Measurements from ENCODE around the gene CACNA1B.
"Not testable (repeated sequence)": the region's sequence is repeated elsewhere in the genome, so short reads cannot be mapped to it uniquely, and the experiment has no call there.

Gene CACNA1B

GRCh38 chr9:137988701-137989100 is 111.1 kb downstream of the CACNA1B start:
- DNase-seq: no peak

DNA sequence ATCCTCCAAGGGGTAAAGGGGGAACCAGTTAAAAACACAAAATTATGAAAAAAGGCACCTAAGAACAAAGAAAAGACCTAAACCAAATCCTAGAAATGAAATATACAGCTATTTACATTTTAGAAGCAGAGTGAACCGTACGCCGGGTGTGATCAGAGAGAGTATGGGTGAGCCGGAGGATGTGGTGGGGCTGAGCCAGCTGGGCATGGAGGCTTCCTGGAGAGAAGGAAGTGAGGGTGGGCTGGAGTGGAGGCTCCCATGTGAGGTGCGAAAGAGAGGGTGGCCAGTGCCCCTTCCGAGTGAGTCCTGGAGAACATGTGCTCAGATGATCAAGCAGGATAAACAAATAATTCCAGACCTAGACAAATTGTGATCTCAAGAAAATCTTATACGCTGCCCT is 111.6 kb downstream of the CACNA1B start:
- no peak for DNase-seq

DNA sequence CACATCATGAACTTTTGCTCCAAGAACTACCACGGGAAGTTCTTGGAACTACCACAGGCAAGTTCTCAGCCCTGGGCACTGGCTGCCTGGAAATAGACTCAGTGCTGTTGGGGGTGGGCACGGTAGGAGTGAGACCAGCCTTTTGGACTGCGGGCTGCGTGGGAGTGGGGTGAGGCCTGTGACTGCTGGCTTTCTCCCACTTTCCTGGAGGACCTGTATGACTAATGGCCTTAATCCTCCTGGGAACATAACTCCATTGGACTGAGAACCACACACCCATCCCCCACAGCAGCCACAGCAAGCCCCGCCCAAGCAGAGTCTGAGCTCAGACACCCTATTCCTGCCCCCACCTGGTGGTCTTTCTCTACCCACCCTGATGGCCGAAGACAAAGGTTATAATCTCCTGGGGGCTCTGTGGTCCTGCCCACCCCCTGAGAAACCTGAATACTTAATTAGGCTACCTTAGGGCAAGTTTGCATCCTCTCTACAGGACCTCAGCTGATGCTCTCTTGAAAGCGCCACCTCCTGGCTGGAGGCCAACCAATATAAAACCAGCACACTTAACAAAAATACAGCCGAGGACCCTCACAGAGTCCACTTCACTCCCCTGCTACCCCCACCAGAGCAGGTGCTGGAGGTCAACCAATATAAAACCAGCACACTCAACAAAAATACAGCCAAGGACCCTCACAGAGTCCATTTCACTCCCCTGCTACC is 112.6 kb downstream of the CACNA1B start:
- DNase-seq: no peak

DNA sequence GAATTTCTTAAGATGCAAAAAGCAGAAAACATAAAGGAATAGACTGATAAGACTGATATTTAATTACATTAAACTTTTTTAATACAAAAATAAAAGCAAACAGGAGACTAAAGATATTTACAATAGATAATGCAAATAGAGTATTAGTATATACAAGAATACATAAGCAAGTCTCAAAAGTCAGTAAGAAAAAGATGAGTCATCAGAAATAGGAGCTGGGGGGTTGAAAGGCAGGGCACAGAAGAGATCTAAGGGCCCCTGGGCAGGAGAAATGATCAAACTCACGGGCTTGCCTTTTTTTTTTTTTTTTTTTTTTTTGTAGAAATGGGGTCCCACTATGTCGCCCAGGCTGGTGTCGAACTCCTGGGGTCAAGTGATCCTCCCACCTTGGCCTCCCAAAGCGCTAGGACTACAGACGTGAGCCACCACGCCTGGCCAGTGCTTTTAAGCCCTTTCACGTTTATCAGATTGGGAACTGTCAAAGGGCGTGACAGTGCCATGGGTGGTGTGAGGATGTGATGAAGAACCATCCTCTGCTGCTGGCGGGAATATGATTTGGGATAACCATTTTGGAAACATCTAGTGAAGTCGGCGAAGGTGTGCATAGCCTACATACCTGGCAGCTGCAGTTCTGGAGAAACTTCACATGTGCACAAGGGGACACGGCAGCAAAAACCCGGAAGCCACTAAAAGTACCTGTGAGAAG is 126.1 kb downstream of the CACNA1B start:
- no peak for DNase-seq

DNA sequence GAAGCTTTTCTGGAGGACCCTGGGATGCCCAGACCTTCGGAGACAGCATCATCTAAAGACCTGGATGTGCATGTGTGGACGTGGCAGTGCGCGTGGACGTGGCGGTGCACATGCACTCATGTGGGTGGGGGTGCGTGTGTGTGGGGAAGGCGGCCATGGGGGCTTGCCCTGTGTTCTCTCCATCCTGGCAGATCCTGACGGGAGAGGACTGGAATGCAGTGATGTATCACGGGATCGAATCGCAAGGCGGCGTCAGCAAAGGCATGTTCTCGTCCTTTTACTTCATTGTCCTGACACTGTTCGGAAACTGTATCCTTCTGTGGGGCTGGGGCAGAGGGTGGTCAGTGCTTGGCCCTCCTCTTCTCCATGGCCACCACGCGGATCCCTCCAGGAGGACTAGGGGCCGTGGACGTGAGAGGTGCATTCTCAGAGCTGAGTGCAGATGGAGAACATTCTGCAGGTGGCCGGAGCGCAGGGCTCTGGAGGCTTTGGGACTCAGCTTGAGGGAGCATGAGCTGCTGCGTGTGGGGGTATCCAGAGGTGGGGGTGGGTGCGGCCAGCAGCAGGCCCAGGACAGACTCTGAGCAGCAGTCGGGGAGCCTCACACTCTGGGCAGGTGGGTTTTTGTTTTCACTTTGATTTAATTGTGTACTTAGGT is 129.1 kb downstream of the CACNA1B start:
- no peak for DNase-seq

- DNase-seq: no peak
Measured at GRCh38 chr9:138007566-138007917, 130.0 kb downstream of the CACNA1B start.

DNA sequence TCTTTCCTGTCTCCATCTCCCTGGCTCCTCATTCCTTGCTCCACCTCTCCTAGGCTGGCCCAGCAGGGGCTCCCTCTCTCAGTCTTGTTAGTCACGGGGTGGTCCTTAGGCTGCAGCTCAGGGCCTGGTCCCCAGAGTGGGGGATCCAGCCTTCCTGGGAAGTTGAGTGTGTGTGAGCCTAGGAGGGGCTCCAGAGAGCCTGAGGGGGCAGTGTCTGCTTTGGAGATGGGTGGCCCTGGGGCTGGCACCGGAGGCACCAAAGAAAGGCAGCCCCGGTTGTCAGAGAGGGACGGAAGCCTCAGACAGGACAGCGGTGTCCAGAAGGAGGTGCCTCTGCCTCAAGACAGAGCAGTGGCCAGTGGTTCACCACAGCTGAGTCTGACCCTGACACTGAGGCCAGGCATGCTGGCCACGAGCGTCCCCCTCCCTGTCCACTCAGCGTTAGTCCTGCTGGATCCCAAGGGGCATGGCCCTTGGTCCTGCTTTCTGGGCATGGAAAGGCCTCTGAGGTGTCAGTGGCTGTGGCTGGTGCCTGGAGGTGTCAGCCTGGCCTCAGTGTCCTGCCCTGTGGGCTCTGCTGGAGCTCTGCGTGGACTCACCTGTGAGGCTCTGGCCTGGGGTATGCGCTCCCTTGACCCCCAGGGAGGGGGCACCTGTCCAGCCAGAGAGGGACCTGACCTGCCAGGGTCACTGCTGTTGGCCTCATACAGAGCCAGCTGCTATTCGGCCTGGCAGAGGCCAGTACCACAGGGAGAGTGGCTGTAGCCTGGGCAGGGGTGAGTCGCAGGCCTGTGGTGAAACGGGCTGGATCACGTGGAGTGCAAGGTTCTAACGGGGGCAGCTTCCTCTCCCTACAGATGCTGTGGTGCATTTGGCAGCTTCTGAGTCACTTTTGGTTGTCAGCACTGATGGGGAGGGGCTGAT is 130.6 kb downstream of the CACNA1B start:
- no peak for DNase-seq

- DNase-seq: no peak
Measured at GRCh38 chr9:138009016-138009802, 131.6 kb downstream of the CACNA1B start.

- no peak for DNase-seq
Measured at GRCh38 chr9:138009803-138010690, 132.5 kb downstream of the CACNA1B start.

DNA sequence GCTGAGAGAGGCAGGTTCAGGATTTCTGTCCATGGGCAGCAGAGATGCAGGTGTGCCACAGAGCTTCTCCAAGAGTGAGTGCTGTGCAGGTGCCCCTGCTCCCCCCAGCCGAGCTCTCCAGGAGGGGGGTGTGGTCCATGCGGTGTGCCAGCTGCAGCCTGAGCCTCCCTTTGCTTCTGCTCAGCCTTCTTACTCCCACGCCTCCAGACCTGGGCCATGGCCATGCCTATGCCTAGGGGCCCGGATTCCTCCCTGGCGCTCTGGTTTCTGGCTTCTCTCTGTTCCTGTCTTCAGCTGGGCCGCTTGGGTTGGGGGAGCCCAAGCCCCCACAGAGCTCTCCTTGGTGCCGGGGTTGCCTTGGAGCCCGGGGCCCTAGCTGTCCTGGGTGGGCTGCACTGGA is 133.3 kb downstream of the CACNA1B start:
- DNase-seq: no peak

DNA sequence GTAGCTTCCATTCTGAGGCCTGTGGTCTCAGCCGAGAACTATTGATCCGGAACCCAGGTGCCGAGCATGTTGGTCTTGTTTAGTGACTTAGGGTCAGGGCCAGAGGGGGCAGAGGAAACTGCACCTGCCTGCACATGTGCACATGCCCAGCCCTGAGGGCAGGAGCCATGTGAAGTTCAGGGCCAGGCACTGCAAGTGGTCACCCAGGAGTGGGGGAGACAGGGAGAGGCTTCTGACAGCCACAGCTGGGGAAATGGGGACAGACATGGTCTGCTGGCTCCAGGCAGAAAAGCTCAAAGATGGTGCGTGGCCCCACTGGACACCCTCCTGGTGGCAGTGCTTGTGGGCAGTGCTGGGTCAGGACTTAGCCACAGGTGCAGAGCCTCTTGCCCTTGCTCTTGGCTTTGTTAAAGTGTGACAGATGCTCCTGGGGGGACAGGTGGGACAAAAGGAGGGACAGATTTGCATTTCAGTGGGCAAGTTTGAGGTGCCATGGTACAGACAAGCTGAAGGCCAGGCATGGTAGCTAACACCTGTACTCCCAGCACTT is 134.4 kb downstream of the CACNA1B start:
- DNase-seq: no peak

DNA sequence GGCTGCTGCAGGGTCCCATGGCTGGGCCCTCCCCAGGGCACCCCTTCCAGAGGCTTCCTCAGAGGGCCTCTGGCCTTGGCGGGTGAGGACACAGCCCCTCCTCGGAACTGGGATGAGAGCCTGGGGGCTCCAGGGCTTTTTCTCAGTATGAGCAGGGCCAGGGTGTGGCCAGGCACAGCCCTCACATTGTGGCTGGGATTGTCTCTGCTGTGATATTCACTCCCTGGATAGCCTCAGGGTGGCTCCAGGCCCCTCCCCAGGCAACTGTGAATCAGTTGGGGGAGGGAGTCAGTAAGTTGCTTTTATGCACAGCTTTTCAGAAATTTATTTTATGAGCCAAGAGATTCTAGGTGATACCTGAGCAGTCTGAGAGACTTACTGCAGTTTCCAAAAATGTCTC is 135.7 kb downstream of the CACNA1B start:
- DNase-seq: no peak

- DNase-seq: no peak
Measured at GRCh38 chr9:138013836-138014562, 136.4 kb downstream of the CACNA1B start.

DNA sequence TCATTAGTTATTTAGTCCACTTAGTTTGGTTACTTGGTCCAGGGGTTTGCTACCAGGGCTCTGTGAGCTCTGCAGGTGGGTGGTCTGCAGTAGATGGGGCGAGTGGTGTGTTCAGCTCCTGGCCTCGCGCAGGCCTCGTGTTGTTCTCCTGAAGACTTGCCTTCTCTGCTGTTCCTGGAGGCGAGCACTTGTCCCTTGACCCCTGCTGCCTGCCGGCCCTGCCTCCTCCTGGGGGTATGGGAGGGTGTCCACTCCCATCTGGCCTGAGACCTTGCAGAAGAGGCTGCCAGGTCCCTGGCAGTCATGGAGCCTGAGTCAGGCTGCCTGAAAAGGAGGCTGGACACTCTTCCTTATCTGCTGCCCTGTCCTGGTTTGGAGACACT is 137.0 kb downstream of the CACNA1B start:
- no peak for DNase-seq

DNA sequence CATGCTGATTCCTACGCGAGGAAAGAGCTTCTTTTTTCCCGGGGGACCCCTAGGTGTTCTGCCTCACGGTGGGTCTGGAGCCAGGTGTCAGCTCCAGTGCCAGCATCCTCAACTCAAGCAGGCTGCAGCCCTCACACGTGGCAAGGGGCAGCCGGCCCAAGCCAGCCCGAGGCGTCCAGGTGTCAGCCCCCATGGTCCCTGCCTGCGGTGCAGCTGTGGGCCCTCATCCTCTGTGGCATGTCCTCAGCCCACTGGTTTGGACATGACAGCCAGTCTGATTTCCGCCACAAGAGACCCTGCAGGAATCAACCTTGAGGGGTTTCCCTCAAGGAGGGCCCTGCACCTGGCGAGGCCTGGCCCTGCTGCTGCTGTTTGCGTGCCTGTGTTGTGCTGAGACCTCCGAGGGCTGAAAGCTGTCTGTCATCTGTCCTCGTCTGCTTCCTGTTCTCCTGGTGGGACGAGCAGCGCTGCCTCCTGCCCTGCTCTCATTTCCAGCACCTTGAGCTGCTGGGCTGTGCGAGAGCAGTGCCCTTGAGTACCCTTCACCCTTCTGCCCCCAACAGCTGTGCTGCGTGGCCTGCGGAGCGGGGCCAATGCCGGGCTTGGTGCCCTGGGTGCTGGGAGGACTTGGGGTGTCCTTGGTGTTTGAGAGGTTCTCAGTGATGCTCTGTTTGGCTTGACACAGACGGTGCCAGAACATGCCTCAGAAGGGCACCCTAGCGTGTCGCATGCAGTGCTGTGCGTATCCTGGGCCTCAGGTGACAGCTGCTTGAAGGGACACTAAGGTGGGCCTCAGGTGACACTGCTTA is 137.6 kb downstream of the CACNA1B start:
- no peak for DNase-seq

DNA sequence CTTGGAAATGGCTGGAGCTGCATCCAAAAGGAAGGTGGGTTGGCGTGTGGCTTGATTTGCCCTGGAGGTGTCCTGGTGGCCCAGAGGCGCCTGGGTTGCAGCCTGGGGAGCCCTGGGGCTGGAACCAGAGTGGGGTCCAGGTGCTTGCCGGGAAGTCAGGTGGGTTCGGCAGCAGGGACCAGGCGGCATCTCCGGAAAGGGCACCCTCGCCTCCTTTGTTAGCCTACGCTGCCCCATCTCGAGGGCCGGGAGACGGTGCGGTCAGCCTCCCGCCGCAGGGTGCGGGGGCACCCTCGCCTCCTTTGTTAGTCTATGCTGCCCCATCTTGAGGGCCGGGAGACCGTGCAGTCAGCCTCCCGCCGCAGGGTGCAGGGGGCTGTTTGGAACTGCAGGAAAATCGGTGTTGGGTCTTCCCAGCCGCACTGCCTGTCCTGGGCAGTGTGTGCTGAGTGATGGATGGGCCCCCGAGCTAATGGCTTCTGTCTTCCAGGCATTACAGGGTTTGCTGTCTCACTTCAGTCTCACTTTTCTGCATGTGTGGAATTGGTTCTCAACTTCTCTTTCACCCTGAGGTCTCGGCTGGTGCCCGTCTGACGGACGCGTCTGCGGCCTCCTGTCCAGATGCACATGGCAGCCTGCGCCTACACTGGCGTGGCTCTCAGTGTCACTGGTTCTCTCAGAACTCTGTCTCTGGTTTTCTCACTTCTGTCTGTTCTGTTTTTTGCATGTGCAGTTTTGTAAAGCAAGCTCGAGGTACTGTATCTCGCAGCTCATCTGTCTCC is 139.0 kb downstream of the CACNA1B start:
- DNase-seq: no peak

GRCh38 chr9:138017200-138017599 is 139.6 kb downstream of the CACNA1B start:
- DNase-seq: no peak

GRCh38 chr9:138019514-138019913 is 141.9 kb downstream of the CACNA1B start:
- not testable (repeated sequence) for DNase-seq
